Measurements from ENCODE around the gene RPS18.

The RPS18 gene

DNA sequence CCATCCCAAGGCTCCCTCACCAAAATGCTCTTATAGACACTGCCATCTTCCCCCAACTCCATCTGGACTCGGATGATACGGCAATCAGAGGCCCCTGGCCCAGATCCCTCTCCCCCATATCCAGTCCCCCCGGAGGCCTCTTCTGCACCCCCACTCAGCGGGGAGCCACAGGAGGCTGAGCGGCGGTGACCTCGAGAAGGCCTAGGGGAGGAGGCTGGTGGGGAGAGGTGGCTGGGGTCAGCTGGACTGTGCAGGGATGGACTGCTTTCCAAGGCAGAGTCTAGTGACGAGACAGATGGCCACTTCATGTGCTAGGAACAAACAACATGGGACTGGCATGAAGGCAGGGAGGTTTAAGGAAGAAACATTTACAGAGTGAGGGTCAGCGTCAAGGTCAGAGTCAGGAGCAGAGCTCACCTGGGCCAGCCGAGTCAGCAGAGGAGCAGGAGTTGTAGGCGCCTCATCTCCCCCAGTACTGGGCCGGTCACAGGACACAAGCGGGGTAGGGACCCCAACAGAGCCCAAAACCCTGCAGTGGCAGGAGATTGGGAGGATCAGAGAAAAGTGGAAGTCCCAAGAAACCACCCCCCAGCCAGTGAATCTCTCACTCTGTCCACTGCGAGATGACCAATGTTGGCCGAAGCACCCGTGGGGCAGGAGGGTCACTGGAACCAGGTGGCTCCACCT is 21.3 kb downstream of the RPS18 start:
- DNase-seq: no peak

DNA sequence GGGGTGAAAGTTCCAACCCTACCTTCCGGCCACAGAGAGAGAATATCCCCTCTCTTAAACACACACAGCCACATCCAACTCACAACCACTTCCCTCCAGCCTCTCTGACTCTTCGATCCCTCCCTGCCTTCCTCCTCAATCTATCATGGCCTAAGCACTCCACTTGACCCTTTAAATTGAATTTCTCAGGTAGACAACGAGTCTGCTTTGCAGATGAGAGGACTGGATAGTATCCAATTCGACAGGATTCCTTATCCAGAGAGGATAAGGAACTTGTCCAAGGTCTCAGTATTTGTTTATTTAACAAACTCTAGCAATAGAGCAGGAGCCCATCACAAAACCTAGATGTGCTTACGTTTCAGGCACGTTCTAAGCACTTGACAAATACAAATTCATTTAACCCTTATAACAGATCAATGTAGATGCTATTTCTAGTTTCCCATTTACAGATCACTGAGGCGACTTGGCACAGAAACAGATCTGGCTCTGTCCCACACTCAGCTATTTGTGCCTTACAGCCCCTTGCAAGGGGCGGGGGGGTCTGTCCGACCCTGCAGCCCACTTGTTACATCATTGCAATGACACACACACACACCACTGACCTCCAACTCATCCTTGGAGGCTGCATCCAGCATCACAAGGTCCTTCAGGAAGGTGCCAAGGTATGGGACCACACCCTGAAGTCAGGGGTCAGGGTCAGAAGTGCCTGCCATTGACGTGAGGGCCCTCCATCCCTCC is 22.4 kb downstream of the RPS18 start:
- DNase-seq: no peak

DNA sequence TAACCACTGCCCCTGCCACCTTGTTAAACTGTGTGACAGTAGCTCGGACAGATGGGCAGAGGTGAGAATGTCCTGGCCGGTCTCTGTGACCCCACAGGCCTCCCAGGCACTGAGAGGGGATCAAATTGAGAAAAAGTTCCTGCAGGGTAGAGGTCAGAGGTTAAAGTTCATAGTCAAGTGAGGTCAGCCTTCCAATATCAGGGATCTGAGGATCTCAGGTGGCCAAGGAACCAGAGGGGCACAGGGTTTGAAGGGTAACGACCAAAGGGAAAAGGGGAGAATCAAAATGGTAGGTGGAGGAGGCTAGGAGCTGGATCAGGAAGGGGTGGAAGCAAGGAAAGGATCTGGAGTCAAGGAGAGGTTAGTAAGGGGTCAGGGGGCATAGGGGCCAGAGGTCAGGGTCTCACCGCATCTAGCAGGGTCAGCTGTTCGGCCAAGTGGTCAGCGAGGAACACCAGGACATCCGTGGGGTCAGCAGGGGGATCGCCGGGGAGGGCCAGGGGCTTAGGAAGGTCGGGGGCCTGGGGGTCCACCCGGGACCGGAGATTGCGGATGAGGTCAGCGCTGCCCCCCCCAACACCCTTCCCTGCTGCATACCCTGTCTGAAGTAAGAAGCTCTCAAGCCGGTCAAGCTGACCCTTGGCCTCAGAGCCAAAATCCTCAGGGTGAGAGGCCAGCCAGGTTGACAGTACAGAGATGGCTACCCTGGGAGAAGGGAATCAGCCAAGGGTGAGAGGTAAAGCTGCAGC is 23.9 kb downstream of the RPS18 start:
- DNase-seq: no peak

DNA sequence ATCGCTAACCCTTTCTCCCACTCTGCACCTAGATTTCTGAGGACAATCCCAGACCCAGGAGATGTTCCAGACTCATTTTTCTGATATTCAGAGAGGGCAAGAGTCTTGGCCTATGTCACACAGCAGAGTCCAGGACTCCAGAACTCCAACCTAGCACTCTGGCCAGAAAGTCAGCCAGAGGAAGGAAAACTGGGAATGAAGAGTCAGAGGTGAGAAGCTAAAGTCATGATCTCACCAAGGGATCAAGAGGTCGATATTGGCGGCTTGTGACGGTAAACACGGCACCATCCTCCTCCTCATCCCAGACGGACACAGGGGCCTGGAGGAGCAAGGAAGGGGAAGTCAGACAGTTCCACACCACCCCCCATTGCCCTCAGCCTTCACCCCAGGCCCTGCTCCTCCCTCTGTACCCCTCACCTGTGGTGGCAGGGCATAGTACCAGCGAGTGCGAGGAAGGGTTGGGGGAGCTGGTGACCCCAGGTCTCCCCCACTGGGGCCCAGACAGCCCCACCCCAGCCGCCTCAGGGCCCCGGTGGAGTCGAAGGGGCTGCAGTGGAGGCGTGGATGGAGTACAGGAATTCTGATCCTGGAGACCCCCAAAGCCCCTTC is 25.0 kb downstream of the RPS18 start:
- no peak for DNase-seq

DNA sequence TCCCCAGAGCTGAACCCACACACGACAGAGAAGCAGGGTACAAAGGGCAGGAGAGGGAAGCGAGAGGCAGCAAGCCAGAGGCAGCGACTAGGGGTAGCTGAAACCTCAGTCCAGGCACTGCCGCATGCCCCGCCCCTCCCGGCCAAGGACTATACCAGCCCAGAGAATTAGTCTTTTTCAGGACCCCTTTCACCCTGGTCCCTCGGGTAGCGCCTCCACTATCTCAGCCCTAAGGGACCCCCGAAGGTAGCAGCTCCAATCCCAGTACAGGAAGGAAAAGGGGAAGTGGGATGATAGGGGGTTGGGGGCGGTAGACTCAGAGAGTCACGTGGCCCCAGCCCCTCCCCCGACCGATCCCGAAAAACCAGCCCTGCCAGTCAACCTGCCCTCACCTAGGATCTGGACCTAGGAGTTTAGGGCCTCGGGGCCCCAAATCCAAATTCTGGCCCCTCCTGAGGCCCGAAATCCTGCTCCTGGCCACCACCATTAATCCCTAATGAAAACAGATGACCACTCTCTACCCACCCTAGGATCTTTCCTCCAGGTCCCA is 25.6 kb downstream of the RPS18 start:
- no peak for DNase-seq

DNA sequence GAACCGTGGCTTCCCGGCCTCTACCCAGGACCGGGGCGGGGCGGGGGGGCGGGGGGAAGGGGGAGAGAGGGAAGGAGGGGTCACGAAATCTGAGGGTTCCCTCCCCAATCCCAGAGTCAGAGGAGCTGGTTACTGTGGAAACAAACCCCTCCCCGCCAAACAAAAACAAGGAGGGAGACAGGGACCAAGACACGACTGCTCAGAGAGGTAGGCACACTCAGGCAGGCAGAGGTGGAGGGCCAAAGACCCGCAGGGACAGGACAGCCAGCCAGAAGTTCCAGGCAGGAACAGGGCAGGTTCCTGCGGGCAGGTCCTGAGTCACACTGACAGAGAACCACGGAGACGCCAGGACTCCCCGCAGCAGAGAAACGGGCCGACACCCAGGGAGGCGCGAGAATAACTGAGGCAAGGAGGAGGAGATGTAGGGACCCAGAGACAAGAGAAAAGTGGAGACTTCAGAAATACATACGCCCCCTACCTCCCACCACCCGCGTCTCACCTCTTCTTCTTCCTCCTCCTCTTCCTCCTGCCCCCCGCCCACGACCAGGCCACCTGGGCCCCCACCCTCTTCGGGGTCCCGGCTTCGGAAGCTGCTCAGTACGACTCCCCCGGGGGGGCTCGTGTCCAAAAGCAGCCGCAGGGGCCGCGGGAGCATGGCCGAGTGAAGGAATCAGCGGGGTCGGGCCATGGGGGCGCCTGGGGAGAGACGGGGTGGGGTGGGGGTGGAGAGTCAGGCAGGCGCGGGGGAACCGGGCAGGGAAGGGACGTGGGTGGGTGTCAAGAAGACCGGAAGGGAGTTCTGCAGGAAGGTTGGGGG is 26.3 kb downstream of the RPS18 start:
- peak; percentile 13 for DNase-seq

DNA sequence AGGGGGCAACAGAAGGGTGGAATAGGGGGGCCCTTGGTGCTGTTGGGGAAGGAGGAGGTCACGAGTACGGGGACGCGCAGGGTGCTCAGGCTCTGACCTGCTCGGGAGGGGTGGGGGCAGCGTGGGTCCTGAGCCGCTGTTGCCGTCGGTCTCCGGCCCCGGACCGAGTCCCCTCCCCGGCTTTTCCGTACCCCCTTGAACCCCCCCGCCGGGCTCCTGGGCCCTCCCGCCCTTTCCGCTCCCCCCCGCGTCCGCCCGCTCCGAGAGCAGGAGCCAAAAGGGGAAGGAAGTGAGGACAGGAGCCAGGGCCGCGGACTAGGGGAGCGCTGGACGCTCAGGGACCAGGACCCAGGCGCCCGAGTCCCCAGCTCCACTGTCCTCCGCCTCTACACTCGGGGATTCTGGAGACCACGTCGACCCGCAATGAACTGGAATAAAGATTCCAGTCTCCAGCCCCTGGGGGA is 26.9 kb downstream of the RPS18 start, which contains the start of gene RGL2:
Gene RGL2, minus strand, starts transcription at position 170 of the 464 bp plus-strand sequence. CDS start 332 bp downstream, outside the sequence.
- DNase-seq: peak; percentile 59

DNA sequence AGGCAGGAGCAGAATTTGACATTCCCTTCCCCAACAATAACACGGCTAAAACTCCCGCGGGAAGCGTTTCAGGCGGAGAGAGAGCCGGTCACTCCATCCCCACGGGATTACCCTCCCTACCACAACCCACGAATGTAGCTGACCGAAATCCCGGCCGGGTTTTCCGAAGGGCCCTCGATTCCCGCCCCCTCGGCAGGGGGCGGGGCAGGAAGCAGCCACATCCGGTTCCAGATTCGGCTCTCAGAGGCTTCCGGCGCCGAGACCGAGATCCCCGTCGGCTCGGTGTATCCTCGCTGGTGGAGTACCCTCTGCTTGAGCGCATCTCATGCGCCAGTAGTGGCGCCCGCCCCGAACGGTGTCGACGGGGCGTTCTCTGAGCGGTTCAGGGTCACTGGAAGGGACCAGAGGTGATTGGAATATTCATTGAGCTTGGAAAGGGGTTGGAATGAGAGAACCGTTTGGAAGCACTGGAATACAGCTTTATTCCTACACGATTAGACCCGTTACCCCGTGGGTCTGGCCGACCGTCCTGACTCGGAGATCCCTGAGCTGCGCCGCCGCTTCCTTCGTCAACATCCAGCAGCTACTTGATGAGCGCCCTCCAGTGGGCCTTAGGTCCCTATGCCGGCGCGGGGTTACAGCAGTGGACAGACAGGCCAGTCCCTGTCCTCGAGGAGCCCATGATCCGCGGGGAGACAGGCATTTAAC is 27.5 kb downstream of the RPS18 start:
- peak; percentile 90 for DNase-seq

DNA sequence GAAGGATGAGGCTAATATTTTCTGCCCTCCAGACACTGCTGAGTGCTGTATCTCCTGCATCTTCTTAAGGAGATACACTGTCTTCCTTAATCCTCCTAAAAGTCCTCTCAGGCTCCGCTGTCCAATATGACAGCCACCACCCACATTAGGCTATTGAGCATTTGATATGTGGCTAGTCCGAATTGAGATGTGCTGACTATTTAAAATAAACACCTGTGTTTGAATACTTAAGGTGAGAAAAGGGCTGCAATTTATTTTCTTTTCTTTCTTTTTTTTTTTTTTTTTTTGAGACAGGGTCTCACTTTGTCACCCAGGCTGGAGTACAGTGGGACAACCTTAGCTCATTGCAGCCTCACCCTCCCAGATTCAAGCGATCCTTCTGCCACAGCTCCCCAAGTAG is 30.0 kb downstream of the RPS18 start:
- no peak for DNase-seq

DNA sequence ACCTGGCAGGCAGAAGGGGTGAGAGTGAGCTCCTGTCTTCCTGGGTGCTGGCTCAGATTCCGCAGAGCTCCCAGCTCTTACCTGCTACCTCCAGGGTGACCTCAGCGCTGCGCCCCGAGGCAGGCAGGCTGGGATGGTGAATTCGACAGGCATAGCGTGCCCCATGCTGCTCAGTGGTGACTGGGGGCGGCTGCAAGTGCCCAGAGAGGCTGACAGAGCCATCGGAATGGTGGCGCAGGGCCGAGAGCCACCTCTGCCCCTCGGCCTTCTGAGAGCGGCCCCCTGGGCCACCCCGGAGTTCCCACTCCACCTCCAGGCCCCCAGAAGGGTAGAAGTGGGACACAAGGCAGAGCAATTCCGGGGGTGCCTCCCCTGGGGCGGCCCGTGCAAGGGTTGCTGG is 32.3 kb downstream of the RPS18 start:
- no peak for DNase-seq

DNA sequence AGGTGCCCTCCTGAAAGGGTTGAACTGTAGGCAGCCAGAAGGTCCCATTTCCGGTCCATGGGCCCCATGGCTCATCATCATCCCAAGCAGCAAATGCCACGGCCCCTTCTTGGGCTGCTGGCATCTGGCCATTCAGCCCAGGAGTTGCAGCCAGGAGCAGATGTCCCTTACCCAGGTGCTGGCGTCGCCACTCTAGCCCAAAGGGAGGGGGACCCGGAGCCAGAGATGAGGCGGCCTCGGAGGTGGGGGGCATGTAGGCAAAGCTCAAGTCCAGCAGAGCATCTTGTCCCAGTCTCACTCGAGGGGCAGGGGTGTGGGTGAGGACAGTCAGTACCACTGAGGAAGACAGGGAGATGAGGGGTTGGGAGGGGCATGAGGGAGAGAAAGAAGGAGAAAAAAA is 33.2 kb downstream of the RPS18 start:
- peak; percentile 34 for DNase-seq

DNA sequence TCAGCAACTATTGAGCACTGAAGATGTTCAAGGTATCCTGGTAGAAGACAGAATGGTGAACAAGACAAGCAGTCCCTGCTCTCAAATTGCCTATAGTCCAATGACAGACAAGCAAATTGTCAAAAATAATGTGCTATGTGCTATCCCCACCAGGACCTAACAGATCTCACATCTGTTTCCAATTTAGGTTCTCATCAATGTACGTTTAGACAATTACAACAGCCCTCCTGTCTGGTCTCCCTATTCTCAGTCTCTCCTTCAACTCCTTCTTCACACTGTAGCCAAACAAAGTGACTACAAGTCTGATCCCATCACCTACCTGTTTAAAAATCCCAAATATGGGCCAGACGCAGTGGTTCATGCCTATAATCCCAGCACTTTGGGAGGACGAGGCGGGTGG is 34.5 kb downstream of the RPS18 start:
- no peak for DNase-seq

DNA sequence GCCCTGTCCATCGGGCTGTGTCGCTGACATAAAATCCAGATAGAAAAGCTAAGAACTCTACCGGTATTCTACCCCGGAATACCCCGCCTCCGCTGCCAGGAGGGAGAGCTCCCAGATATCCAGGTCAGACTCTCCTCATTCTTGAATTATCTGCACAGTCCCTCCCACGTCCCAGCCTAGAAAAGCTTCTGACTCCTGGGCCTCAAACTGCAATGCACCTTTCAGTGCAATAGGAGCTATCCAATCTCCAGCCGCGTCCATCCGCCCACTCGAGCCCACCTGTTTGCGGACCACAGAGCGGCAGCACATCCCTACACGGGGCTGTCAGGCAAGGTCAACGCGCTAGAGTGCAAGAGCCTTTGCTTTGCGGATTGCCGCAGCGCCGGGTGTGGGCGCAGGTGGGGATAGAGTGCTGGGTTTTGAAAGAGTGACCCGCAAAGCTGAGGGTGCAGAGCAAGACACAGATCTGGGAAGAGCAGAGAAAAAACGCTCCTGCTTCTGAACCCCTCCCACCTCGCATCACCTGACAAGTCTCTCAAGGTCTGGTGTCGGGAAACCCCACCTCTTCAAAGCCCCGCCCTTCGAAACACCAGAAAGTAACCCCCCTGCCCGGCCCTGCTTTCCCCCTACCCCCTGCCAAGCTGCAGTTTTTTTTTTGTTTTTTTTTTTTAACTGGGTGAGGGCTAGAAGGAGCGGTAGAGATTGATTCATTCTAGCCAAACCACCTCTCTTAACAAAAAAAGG is 40.7 kb downstream of the RPS18 start:
- DNase-seq: peak; percentile 94

DNA sequence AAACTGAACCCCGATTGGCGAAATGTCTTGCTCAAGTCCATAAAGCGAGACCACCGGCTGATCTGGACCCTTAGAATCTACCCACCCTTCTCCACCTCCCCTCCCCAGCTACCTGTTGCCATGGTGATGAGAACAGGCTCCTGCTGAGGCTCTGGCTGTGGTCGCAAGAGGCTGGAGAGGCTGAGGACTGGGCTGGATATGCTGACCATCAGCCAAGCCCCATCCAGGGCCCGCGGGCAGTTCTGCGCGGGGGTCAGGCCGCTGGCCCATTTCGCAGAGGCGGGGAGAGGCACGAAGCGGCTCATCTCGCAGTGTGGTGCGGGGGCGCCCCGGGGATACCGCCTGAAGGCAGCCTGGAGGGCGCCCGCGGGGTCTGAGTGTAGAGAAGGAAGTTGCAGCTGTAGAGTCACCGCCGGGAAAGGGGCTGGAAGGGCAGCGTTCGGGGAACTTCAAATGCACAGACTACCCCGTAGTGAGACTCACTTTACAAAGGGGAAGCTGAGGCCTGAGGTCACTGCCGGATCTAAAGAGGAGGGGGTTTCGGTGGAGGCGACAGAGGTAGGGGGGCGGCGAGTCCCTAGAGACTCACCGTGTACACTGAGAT is 41.3 kb downstream of the RPS18 start:
- peak; percentile 21 for DNase-seq

DNA sequence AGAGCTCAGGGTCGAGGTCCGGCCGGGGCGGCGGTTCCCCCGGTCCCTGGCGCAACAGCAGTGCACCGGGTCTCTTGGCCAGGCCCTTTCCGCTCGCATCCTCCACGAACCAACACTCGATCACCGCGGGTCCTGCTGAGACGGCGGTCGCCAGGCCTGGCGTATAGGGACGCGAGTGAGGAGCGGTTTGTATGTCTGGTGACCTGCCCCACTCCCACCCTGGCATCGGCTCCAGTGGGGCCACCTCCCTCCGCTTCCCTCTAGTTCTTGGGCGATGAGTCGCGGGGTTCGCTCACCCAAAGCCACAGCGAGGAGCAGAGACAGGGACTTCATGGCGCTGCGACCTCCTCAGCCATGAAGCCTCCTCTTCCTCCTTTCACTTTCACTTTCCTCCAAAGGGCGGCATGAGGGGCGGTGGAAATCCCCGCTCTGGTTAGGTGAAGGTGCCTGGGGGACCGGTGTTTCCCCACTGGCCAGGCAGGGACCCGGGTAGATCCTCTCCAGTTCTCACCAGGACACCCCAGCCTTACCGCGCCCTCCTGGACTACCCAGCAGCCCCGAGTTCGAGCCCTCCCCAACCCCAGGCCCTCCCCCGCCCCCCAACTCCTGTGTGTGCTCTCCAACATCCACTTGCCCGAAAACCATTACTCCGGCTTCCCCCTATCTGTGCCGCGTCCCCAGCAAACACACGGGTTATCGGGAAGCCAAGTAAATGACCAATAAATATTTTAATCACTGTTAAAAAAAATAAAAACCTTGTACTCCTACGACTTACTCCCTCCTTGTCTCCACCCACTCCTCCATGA is 42.0 kb downstream of the RPS18 start, which contains the start of gene TAPBP:
Gene TAPBP, minus strand, starts transcription at position 370 of the 806 bp plus-strand sequence. Its CDS starts 37 bp downstream, at position 333.
- DNase-seq: peak; percentile 50

DNA sequence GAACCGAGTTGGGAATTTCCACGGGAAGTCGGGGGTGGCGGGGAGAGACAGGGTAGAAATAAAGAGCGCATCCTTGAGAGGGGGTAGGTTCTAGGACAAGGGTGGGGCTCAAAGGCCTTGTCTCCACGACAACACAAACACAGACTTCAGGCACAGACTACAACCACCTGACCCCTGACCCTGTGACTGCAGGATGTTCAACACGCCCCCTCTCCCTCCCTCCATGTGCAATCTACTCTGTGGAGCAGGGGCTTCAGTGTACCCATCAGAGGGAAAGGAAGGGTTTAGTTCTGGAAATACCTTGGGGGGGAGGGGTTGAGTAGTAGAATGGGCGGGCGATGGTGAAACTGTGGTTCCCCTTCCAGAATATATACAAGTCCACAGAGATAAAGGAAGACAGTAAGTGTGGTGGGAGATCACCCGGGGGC is 42.7 kb downstream of the RPS18 start:
- DNase-seq: peak; percentile 50

DNA sequence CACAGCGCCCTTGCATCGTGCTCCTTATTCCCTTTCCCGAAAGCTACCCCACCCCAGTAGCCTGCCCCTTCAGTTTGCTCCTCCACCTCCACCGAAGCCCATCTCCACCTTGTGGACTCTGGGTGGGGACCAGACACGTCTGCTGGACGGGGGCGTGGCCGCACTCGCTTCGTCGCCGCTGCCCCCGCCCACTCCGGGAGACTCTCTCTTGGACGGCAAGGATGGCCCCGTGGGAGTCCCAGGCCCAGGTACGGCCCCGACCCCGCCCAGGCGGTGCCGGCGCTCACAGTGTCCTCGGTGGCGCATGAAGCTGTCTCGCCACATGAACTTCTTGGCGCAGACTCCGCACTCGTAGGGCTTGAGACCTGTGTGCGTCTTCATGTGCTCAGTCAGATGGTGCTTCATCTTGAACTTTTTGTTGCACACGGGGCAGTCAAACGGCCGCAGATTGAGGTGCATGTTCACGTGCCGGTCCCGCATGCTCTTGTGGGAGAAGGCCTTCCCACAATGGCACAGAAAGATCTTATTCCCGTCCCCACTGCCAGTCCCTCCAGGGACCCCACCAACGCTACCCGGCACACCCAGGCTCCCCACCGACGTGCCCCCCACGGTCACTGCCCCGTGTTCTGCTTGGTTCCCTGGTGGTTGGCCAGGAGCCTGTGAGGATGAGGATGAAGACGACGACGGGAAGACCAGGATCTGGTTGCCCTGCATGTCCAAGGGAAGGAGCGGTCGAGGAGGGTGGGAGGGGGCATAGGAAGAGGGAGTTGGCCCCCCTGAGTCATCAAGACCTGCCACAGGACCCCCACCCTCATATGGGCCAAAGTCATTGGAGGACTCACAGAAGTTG is 43.3 kb downstream of the RPS18 start:
- no peak for DNase-seq

Data from NCI-H2171 treated with DMSO at 0.1 percent for 48 hours (cell line).